ENCODE measurements around the gene SKA2. TPM values are rescaled to one million over a fixed set of nuclear protein-coding genes. Genes with fewer than 3 reads are reported as not detected.

SKA2 gene
- total and polyA plus RNA-seq, 9 of the 15 experiments (the other 6 are each of a cell fraction or from before 2014, with no cell fraction given) = 58.1 to 183 (median 133) TPM

DNA sequence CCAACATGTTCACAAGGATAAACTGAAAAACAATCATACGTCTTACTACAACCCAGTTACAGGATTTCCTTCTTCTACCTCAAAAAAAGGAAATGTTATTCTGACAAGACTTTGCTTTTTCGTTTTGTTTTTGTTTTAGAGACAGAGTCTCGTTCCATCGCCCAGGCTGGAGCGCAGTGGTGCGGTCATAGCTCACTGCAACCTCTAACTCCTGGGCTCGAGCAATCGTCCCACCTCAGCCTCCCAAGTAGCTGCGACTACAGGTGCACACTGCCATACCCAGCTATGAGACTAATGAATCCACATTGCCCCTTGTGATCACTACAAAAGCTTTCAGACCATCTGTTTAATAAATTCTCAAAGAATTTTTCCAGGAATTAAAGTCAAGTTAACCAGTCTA is 39.5 kb downstream of the SKA2 start:
- Histone ChIP-seq H3K4me3 (no peak overlapping the region), H3K9me1 (ENCODE audit: control insufficient read depth, insufficient read depth, low read length) (no peaks in the 10 kb centered on the region), H2AFZ (ENCODE audit: low read depth, low read length) (no peak overlapping the region), H3K4me1 (replicated peaks in 1 of 2; ENCODE audit: control insufficient read depth in 2 of 2, insufficient read depth in 2 of 2, low read length in 2 of 2) (no peaks in the 10 kb centered on the region), H3K9ac (ENCODE audit: insufficient read depth in 1 of 2, low read depth in 2 of 2, low read length in 2 of 2) (no peak overlapping the region), H3K27me3 (ENCODE audit: control insufficient read depth in 2 of 2, insufficient read depth in 2 of 2, low read length in 2 of 2) (no peaks in the 10 kb centered on the region), H3K36me3 (ENCODE audit: control insufficient read depth, insufficient read depth, low read length) (peaks cover 73% of the 10 kb centered on the region), H3K79me2 (ENCODE audit: control insufficient read depth, insufficient read depth, low read length) (peaks cover 12% of the 10 kb centered on the region; the same call in 2 of the 3 replicates), H3K9me3 (replicated peaks; ENCODE audit: control insufficient read depth, insufficient read depth, low read depth, low read length) (no peaks in the 10 kb centered on the region), H3K27ac (ENCODE audit: extremely low read depth, low read depth, low read length) (no peak overlapping the region), H4K20me1 (replicated peaks; ENCODE audit: control insufficient read depth, insufficient read depth, low read length) (no peaks in the 10 kb centered on the region), H3K4me2 (ENCODE audit: insufficient read depth, low read length) (no peak overlapping the region)
- ChIA-PET POLR2A (interaction anchor here (0.6 to 1.2 kb wide), 3 partner anchors 8 to 73 kb away, joined by 3 to 5 read pairs (median 5); no protein-coding TSS in a partner anchor), CTCF (ENCODE audit: low intra/inter-chr PET ratio) (no interaction called here)
- intact Hi-C loops (cut with micrococcal nuclease) (no loop called here), in situ Hi-C loops (cut with MboI) (no loop called here)
- 90% methylated on average over 9 of the region's 9 CpGs for WGBS (ENCODE audit: insufficient coverage, low coverage, missing lambda C conversion rate)
- BruUV-seq (replicated peaks) = no TSS peak
- no peak for FAIRE-seq
- ATAC-seq = no peak
- no peak for DNase-seq (ENCODE audit: extremely low read depth in 1 of 4, low spot score in 3 of 4)
- TF ChIP-seq, protein P1, sequence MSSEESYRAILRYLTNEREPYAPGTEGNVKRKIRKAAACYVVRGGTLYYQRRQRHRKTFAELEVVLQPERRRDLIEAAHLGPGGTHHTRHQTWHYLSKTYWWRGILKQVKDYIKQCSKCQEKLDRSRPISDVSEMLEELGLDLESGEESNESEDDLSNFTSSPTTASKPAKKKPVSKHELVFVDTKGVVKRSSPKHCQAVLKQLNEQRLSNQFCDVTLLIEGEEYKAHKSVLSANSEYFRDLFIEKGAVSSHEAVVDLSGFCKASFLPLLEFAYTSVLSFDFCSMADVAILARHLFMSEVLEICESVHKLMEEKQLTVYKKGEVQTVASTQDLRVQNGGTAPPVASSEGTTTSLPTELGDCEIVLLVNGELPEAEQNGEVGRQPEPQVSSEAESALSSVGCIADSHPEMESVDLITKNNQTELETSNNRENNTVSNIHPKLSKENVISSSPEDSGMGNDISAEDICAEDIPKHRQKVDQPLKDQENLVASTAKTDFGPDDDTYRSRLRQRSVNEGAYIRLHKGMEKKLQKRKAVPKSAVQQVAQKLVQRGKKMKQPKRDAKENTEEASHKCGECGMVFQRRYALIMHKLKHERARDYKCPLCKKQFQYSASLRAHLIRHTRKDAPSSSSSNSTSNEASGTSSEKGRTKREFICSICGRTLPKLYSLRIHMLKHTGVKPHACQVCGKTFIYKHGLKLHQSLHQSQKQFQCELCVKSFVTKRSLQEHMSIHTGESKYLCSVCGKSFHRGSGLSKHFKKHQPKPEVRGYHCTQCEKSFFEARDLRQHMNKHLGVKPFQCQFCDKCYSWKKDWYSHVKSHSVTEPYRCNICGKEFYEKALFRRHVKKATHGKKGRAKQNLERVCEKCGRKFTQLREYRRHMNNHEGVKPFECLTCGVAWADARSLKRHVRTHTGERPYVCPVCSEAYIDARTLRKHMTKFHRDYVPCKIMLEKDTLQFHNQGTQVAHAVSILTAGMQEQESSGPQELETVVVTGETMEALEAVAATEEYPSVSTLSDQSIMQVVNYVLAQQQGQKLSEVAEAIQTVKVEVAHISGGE (CRISPR knock-in tag; IDR thresholded peaks at IDR 0.05) = peak in 1 of 3 experiments; percentile 71; a peak in 1 of 6 replicates
- no peak for TF ChIP-seq MAFF (IDR thresholded peaks at IDR 0.05; ENCODE audit: low read length)

Measured in K562 (cell line).